ENCODE data around the gene SCFD2.
"Not testable (repeated sequence)": the region's sequence is repeated elsewhere in the genome, so short reads cannot be mapped to it uniquely, and the experiment has no call there.

Gene SCFD2

GRCh38 chr4:53267026-53267425 lies 98.8 kb downstream of the SCFD2 start:
- in situ Hi-C loops (cut with MboI; ENCODE audit: low sequenced_read_pairs) = no loop called here

- in situ Hi-C loops (cut with MboI; ENCODE audit: low sequenced_read_pairs) = not testable (repeated sequence)
Observed at GRCh38 chr4:53255986-53256385, 109.9 kb downstream of the SCFD2 start.

- in situ Hi-C loops (cut with MboI; ENCODE audit: low sequenced_read_pairs) = no loop called here
Observed at GRCh38 chr4:53240573-53240972, 125.3 kb downstream of the SCFD2 start.

GRCh38 chr4:53238352-53238751 lies 127.5 kb downstream of the SCFD2 start:
- in situ Hi-C loops (cut with MboI; ENCODE audit: low sequenced_read_pairs) = not testable (repeated sequence)

- in situ Hi-C loops (cut with MboI; ENCODE audit: low sequenced_read_pairs) = not testable (repeated sequence)
Observed at GRCh38 chr4:53237811-53238210, 128.1 kb downstream of the SCFD2 start.

- in situ Hi-C loops (cut with MboI; ENCODE audit: low sequenced_read_pairs) = not testable (repeated sequence)
Observed at GRCh38 chr4:53236624-53237023, 129.2 kb downstream of the SCFD2 start.

- in situ Hi-C loops (cut with MboI; ENCODE audit: low sequenced_read_pairs) = no loop called here
Observed at GRCh38 chr4:53235547-53235946, 130.3 kb downstream of the SCFD2 start.

- in situ Hi-C loops (cut with MboI; ENCODE audit: low sequenced_read_pairs) = no loop called here
Observed at GRCh38 chr4:53234669-53235068, 131.2 kb downstream of the SCFD2 start.

GRCh38 chr4:53234111-53234510 lies 131.8 kb downstream of the SCFD2 start:
- in situ Hi-C loops (cut with MboI; ENCODE audit: low sequenced_read_pairs) = no loop called here

- in situ Hi-C loops (cut with MboI; ENCODE audit: low sequenced_read_pairs) = no loop called here
Observed at GRCh38 chr4:53233114-53233795, 132.6 kb downstream of the SCFD2 start.

GRCh38 chr4:53232371-53232770 lies 133.5 kb downstream of the SCFD2 start:
- in situ Hi-C loops (cut with MboI; ENCODE audit: low sequenced_read_pairs) = no loop called here

GRCh38 chr4:53228036-53228435 lies 137.8 kb downstream of the SCFD2 start:
- in situ Hi-C loops (cut with MboI; ENCODE audit: low sequenced_read_pairs) = no loop called here

- in situ Hi-C loops (cut with MboI; ENCODE audit: low sequenced_read_pairs) = no loop called here
Observed at GRCh38 chr4:53227451-53227850, 138.4 kb downstream of the SCFD2 start.

- in situ Hi-C loops (cut with MboI; ENCODE audit: low sequenced_read_pairs) = no loop called here
Observed at GRCh38 chr4:53221832-53222480, 143.9 kb downstream of the SCFD2 start.

GRCh38 chr4:53219148-53219547 lies 146.7 kb downstream of the SCFD2 start:
- in situ Hi-C loops (cut with MboI; ENCODE audit: low sequenced_read_pairs) = not testable (repeated sequence)

- in situ Hi-C loops (cut with MboI; ENCODE audit: low sequenced_read_pairs) = no loop called here
Observed at GRCh38 chr4:53208753-53209152, 157.1 kb downstream of the SCFD2 start.

- in situ Hi-C loops (cut with MboI; ENCODE audit: low sequenced_read_pairs) = no loop called here
Observed at GRCh38 chr4:53205970-53206369, 159.9 kb downstream of the SCFD2 start.

GRCh38 chr4:53199356-53199755 lies 166.5 kb downstream of the SCFD2 start:
- in situ Hi-C loops (cut with MboI; ENCODE audit: low sequenced_read_pairs) = no loop called here

GRCh38 chr4:53197772-53198142 lies 168.1 kb downstream of the SCFD2 start:
- in situ Hi-C loops (cut with MboI; ENCODE audit: low sequenced_read_pairs) = no loop called here

GRCh38 chr4:53196882-53197771 lies 168.7 kb downstream of the SCFD2 start:
- in situ Hi-C loops (cut with MboI; ENCODE audit: low sequenced_read_pairs) = no loop called here

GRCh38 chr4:53195815-53196661 lies 169.8 kb downstream of the SCFD2 start:
- in situ Hi-C loops (cut with MboI; ENCODE audit: low sequenced_read_pairs) = no loop called here
